ENCODE measurements around the gene HIVEP2.

HIVEP2 gene

GRCh38 chr6:142912125-142912524 is 32.9 kb downstream of the HIVEP2 start:
- Histone ChIP-seq H3K4me3 (replicated peaks; ENCODE audit: insufficient read depth, low read length) (no peak overlapping the region), H3K27ac (replicated peaks) (no peak overlapping the region), H3K27me3 (ENCODE audit: insufficient read depth, poor library complexity, severe bottlenecking) (no peaks in the 10 kb centered on the region)
- DNase-seq (ENCODE audit: low read depth in 1 of 2, low spot score in 1 of 2) = no peak
- TF ChIP-seq GABPA (IDR thresholded peaks at IDR 0.05; ENCODE audit: low read depth) (no peak), SPI1 (IDR thresholded peaks at IDR 0.05; ENCODE audit: borderline replicate concordance, low read depth) (no peak), POLR2AphosphoS5 (IDR thresholded peaks at IDR 0.05; ENCODE audit: low read depth) (no peak)
- TF ChIP-seq, protein P1, sequence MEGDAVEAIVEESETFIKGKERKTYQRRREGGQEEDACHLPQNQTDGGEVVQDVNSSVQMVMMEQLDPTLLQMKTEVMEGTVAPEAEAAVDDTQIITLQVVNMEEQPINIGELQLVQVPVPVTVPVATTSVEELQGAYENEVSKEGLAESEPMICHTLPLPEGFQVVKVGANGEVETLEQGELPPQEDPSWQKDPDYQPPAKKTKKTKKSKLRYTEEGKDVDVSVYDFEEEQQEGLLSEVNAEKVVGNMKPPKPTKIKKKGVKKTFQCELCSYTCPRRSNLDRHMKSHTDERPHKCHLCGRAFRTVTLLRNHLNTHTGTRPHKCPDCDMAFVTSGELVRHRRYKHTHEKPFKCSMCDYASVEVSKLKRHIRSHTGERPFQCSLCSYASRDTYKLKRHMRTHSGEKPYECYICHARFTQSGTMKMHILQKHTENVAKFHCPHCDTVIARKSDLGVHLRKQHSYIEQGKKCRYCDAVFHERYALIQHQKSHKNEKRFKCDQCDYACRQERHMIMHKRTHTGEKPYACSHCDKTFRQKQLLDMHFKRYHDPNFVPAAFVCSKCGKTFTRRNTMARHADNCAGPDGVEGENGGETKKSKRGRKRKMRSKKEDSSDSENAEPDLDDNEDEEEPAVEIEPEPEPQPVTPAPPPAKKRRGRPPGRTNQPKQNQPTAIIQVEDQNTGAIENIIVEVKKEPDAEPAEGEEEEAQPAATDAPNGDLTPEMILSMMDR (IDR thresholded peaks at IDR 0.05; ENCODE audit: insufficient read depth, low read length) = no peak

DNA sequence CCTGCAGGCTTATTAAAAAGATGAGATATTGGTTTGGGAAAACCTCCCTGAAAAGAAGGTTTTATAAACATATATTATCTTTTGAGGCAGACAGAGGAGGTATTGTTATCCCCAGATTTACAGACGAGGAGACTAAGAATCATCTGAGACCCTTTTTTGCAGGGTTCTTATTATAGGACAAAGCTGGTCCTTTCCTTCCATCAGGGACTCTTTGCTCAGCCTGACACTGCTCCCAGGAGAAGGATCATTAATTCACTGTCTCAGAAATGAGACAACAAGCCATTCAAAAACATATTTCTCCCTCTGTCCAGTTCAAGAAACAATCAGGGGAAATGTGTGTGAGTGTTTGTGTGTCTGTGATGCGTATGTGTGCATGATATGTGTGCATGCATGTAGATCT is 33.5 kb downstream of the HIVEP2 start:
- TF ChIP-seq POLR2AphosphoS5 (IDR thresholded peaks at IDR 0.05; ENCODE audit: low read depth) = no peak
- TF ChIP-seq GABPA (IDR thresholded peaks at IDR 0.05; ENCODE audit: low read depth) = no peak
- TF ChIP-seq, protein P1 (IDR thresholded peaks at IDR 0.05; ENCODE audit: insufficient read depth, low read length) = no peak
- TF ChIP-seq, protein P2, sequence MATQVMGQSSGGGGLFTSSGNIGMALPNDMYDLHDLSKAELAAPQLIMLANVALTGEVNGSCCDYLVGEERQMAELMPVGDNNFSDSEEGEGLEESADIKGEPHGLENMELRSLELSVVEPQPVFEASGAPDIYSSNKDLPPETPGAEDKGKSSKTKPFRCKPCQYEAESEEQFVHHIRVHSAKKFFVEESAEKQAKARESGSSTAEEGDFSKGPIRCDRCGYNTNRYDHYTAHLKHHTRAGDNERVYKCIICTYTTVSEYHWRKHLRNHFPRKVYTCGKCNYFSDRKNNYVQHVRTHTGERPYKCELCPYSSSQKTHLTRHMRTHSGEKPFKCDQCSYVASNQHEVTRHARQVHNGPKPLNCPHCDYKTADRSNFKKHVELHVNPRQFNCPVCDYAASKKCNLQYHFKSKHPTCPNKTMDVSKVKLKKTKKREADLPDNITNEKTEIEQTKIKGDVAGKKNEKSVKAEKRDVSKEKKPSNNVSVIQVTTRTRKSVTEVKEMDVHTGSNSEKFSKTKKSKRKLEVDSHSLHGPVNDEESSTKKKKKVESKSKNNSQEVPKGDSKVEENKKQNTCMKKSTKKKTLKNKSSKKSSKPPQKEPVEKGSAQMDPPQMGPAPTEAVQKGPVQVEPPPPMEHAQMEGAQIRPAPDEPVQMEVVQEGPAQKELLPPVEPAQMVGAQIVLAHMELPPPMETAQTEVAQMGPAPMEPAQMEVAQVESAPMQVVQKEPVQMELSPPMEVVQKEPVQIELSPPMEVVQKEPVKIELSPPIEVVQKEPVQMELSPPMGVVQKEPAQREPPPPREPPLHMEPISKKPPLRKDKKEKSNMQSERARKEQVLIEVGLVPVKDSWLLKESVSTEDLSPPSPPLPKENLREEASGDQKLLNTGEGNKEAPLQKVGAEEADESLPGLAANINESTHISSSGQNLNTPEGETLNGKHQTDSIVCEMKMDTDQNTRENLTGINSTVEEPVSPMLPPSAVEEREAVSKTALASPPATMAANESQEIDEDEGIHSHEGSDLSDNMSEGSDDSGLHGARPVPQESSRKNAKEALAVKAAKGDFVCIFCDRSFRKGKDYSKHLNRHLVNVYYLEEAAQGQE (IDR thresholded peaks at IDR 0.05; ENCODE audit: insufficient replicate concordance, low read depth) = no peak
- H3K4me3 ChIP-seq (replicated peaks; ENCODE audit: insufficient read depth, low read length) = no peak overlapping the region
- DNase-seq (ENCODE audit: low read depth in 1 of 2, low spot score in 1 of 2) = no peak
- no peaks in the 10 kb centered on the region for H3K27me3 ChIP-seq (ENCODE audit: insufficient read depth, poor library complexity, severe bottlenecking)
- H3K27ac ChIP-seq (replicated peaks) = no peak overlapping the region

GRCh38 chr6:142909686-142910085 is 35.3 kb downstream of the HIVEP2 start:
- no peak overlapping the region for H3K27ac ChIP-seq (replicated peaks)
- TF ChIP-seq GABPA (IDR thresholded peaks at IDR 0.05; ENCODE audit: low read depth) (no peak), SPI1 (IDR thresholded peaks at IDR 0.05; ENCODE audit: borderline replicate concordance, low read depth) (no peak), POLR2AphosphoS5 (IDR thresholded peaks at IDR 0.05; ENCODE audit: low read depth) (no peak)
- TF ChIP-seq, protein P2 (IDR thresholded peaks at IDR 0.05; ENCODE audit: insufficient replicate concordance, low read depth) = no peak
- TF ChIP-seq, protein P1 (IDR thresholded peaks at IDR 0.05; ENCODE audit: insufficient read depth, low read length) = no peak
- no peak overlapping the region for H3K4me3 ChIP-seq (replicated peaks; ENCODE audit: insufficient read depth, low read length)
- no peaks in the 10 kb centered on the region for H3K27me3 ChIP-seq (ENCODE audit: insufficient read depth, poor library complexity, severe bottlenecking)
- DNase-seq (ENCODE audit: low read depth in 1 of 2, low spot score in 1 of 2) = no peak

GRCh38 chr6:142908235-142908634 is 36.7 kb downstream of the HIVEP2 start:
- TF ChIP-seq, protein P1 (IDR thresholded peaks at IDR 0.05; ENCODE audit: insufficient read depth, low read length) = no peak
- TF ChIP-seq GABPA (IDR thresholded peaks at IDR 0.05; ENCODE audit: low read depth) = no peak
- no peak for TF ChIP-seq POLR2AphosphoS5 (IDR thresholded peaks at IDR 0.05; ENCODE audit: low read depth)
- TF ChIP-seq, protein P2 (IDR thresholded peaks at IDR 0.05; ENCODE audit: insufficient replicate concordance, low read depth) = no peak
- no peak for TF ChIP-seq SPI1 (IDR thresholded peaks at IDR 0.05; ENCODE audit: borderline replicate concordance, low read depth)
- no peak for DNase-seq (ENCODE audit: low read depth in 1 of 2, low spot score in 1 of 2)
- Histone ChIP-seq H3K27ac (replicated peaks) (no peak overlapping the region), H3K4me3 (replicated peaks; ENCODE audit: insufficient read depth, low read length) (no peak overlapping the region), H3K27me3 (ENCODE audit: insufficient read depth, poor library complexity, severe bottlenecking) (no peaks in the 10 kb centered on the region)

All from HL-60 (cell line).